IPS-18a (cell line): Measurements from ENCODE around the gene FBXW8.

Source experiments
- H3K27ac ChIP-seq: one replicate; pipeline ENCODE4 v1.5.1; 2013; ENCODE audit warnings: low read length
- H3K27me3 ChIP-seq: one replicate; pipeline ENCODE4 v1.6.1; 2013; ENCODE audit warnings: mild to moderate bottlenecking, low read length; ENCODE audit not compliant: control insufficient read depth, insufficient read depth
- H3K36me3 ChIP-seq: one replicate; pipeline ENCODE4 v1.6.1; 2013; ENCODE audit warnings: low read depth, low read length; ENCODE audit not compliant: control insufficient read depth
- H3K4me1 ChIP-seq: one replicate; pipeline ENCODE4 v1.6.1; 2013; ENCODE audit warnings: low read depth, low read length; ENCODE audit not compliant: control insufficient read depth
- H3K4me3 ChIP-seq: one replicate; pipeline ENCODE4 v1.5.1; 2013; ENCODE audit warnings: low read length
- H3K9ac ChIP-seq: one replicate; pipeline ENCODE4 v1.6.1; 2013; ENCODE audit warnings: mild to moderate bottlenecking, low read length, moderate library complexity
- H3K9me3 ChIP-seq: one replicate; pipeline ENCODE4 v1.6.1; 2013; ENCODE audit warnings: low read depth, low read length; ENCODE audit not compliant: control insufficient read depth

FBXW8 gene

GRCh38 chr12:116996093-116996492, 85.3 kb downstream of the FBXW8 start:
- Histone ChIP-seq H3K36me3 (no peaks in the 10 kb centered on the region), H3K27me3 (no peaks in the 10 kb centered on the region), H3K4me3 (no peak overlapping the region), H3K4me1 (peaks cover 10% of the 10 kb centered on the region), H3K9me3 (no peaks in the 10 kb centered on the region), H3K27ac (no peak overlapping the region), H3K9ac (no peak overlapping the region)

GRCh38 chr12:116996621-116997020, 85.9 kb downstream of the FBXW8 start:
- H3K9ac ChIP-seq = no peak overlapping the region
- H3K36me3 ChIP-seq = no peaks in the 10 kb centered on the region
- H3K4me1 ChIP-seq = peaks cover 12% of the 10 kb centered on the region
- no peak overlapping the region for H3K4me3 ChIP-seq
- H3K9me3 ChIP-seq = no peaks in the 10 kb centered on the region
- H3K27ac ChIP-seq = no peak overlapping the region
- no peaks in the 10 kb centered on the region for H3K27me3 ChIP-seq

DNA sequence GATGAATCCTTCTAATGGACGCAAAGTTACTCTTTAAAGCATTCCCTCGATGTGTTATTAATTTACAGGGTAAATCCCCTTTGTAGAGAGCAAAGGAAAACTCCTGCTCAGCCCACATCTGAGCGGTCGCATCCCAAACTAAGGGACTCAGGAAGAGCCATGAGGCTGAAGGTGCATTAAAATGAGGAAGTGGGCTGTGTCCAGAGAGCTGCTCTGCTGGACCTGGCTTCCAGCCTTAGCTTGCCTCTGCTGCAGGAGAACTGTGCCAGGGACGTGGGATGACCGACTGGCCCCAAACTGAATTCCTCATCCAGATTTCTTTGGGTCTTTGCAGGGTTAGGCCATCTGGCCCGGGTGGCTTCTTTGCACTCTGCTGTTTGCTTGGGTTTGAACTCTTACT, 88.3 kb downstream of the FBXW8 start:
- Histone ChIP-seq H3K36me3 (no peaks in the 10 kb centered on the region), H3K9me3 (no peaks in the 10 kb centered on the region)

DNA sequence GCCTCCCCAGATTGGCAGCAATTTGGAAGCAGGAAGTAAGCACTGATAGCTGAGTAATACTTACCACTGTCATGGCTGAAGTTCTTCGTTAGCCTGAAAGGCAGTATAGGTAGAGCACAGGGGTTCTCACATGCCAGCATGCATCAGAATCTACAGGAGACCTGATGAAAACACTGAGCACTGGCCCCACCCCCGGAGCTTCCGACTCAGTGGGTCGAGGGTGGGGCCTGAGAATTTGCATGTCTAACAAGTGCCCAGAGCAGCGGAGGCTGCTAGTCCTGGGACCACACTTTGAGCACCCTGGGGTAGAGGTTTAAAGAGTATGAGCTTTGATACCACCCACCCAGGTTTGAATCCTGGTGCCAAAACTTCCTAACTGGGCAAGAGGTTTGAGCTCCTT, 89.6 kb downstream of the FBXW8 start:
- H3K27me3 ChIP-seq = no peaks in the 10 kb centered on the region
- no peak overlapping the region for H3K4me3 ChIP-seq
- H3K4me1 ChIP-seq = peaks cover 24% of the 10 kb centered on the region
- H3K36me3 ChIP-seq = no peaks in the 10 kb centered on the region
- no peaks in the 10 kb centered on the region for H3K9me3 ChIP-seq
- no peak overlapping the region for H3K9ac ChIP-seq
- no peak overlapping the region for H3K27ac ChIP-seq

More for the DNA sequence above, 88.3 kb downstream of the FBXW8 start:
- Histone ChIP-seq H3K4me3 (no peak overlapping the region), H3K27me3 (no peaks in the 10 kb centered on the region), H3K4me1 (peaks cover 18% of the 10 kb centered on the region), H3K9ac (no peak overlapping the region), H3K27ac (no peak overlapping the region)

DNA sequence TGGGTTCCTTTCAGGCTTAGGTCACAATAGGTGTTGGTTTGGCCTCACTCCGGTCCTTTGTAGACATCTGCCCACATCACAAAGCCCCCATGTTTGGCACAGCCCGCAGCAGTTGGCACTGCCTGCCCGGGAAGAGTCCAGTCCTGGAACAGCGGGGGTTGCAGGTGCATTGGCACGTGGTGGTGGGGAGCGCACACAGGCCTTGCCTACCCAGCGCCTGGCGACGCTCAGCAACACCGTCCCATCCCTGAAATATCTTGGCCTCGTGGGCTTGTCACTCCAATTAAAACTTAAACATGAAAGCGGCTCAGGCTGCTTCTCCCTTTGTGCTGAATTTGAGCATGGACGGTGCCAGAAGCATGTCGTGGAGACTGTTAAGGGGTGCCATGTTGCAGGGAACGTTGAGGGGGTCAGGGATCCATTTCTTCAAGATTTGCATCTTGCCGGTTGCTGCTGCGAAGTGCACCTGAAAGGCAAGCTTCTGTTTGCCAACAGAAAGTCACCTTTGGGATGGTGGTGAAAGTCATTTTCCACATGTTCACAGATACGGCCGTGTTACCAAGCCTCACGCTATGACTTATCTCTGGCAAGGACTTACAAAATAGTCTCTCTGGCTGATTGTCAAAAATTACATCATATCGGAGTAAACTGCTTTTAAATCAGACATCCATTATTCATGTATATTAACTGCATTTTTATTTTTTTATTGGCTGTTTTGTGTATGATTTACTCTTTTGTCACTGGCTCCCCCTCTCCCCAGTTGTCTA, 91.5 kb downstream of the FBXW8 start:
- Histone ChIP-seq H3K4me3 (no peak overlapping the region), H3K36me3 (no peaks in the 10 kb centered on the region), H3K9ac (no peak overlapping the region), H3K9me3 (no peaks in the 10 kb centered on the region), H3K27me3 (no peaks in the 10 kb centered on the region), H3K4me1 (peaks cover 25% of the 10 kb centered on the region), H3K27ac (no peak overlapping the region)

DNA sequence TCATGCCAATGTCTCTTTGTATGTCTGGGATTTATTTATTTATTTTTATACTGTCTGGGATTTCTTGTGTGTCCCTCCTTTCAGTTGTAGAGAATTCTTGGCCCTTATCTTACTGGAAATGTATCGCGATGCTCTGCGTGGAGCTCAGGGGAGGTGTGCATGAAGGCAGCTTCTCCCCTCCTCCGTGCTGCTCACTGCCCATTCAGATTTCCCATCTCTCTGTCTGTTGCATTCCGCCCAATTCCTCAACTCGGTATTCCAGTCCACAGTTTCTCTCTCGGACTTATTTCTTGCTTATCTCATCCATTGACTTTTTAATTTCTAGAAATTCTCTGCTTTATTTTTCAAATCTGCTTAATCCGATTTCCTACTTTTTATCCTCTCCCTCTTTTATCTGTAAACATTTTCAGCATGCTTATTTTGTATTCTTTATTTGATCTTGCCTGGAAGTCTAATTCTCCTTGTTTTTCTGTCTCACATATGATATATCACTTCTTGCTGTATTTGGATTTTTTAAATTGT, 93.2 kb downstream of the FBXW8 start:
- Histone ChIP-seq H3K36me3 (no peaks in the 10 kb centered on the region), H3K9me3 (no peaks in the 10 kb centered on the region), H3K27me3 (no peaks in the 10 kb centered on the region), H3K9ac (no peak overlapping the region), H3K4me1 (peaks cover 33% of the 10 kb centered on the region), H3K4me3 (no peak overlapping the region), H3K27ac (no peak overlapping the region)

DNA sequence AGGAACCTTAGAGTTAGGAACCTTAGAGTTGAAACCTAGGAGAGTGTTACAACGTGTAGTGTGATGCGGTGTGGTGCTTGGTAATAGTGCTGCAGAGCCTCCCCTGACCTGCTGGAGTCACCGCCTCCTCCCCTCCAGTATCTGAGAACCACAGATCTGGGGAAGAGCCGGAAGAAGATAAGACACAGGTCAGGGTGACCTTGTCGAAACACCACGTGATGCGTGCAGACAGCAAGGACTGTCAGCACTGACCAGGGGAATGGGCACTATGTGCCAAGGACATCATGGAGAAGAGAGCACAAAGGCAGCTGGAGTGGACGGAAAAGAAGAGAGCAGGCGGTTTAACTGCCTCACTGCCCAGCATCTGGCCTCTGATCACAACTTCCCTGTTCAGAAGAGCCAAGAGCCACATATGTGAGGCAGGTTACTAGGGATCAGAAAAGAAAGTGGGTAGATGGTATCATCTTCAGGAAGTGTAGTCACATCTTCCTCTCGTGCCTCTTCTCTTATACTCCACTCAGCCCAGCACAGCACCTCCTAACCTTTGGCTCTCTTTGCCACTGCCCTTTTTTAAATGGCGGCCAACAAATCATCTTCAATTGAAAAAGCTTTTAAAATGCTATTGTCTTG, 94.8 kb downstream of the FBXW8 start:
- no peaks in the 10 kb centered on the region for H3K27me3 ChIP-seq
- no peak overlapping the region for H3K9ac ChIP-seq
- H3K4me3 ChIP-seq = no peak overlapping the region
- no peak overlapping the region for H3K27ac ChIP-seq
- H3K4me1 ChIP-seq = peaks cover 44% of the 10 kb centered on the region
- H3K36me3 ChIP-seq = no peaks in the 10 kb centered on the region
- no peaks in the 10 kb centered on the region for H3K9me3 ChIP-seq

- Histone ChIP-seq H3K27me3 (no peaks in the 10 kb centered on the region), H3K36me3 (no peaks in the 10 kb centered on the region), H3K4me3 (no peak overlapping the region), H3K4me1 (peaks cover 44% of the 10 kb centered on the region), H3K9ac (no peak overlapping the region), H3K27ac (no peak overlapping the region), H3K9me3 (no peaks in the 10 kb centered on the region)
Observed at GRCh38 chr12:117006333-117006732, 95.6 kb downstream of the FBXW8 start.

- Histone ChIP-seq H3K9ac (no peak overlapping the region), H3K27me3 (no peaks in the 10 kb centered on the region), H3K9me3 (no peaks in the 10 kb centered on the region), H3K4me3 (no peak overlapping the region), H3K27ac (no peak overlapping the region), H3K4me1 (peaks cover 57% of the 10 kb centered on the region), H3K36me3 (no peaks in the 10 kb centered on the region)
Observed at GRCh38 chr12:117007577-117007976, 96.8 kb downstream of the FBXW8 start.

GRCh38 chr12:117009759-117010158, 99.0 kb downstream of the FBXW8 start:
- Histone ChIP-seq H3K27ac (peak overlapping the region; percentile 93), H3K27me3 (no peaks in the 10 kb centered on the region), H3K9me3 (no peaks in the 10 kb centered on the region), H3K36me3 (no peaks in the 10 kb centered on the region), H3K4me3 (peak overlapping the region; percentile 42), H3K4me1 (peaks cover 49% of the 10 kb centered on the region), H3K9ac (peak overlapping the region; percentile 68)

DNA sequence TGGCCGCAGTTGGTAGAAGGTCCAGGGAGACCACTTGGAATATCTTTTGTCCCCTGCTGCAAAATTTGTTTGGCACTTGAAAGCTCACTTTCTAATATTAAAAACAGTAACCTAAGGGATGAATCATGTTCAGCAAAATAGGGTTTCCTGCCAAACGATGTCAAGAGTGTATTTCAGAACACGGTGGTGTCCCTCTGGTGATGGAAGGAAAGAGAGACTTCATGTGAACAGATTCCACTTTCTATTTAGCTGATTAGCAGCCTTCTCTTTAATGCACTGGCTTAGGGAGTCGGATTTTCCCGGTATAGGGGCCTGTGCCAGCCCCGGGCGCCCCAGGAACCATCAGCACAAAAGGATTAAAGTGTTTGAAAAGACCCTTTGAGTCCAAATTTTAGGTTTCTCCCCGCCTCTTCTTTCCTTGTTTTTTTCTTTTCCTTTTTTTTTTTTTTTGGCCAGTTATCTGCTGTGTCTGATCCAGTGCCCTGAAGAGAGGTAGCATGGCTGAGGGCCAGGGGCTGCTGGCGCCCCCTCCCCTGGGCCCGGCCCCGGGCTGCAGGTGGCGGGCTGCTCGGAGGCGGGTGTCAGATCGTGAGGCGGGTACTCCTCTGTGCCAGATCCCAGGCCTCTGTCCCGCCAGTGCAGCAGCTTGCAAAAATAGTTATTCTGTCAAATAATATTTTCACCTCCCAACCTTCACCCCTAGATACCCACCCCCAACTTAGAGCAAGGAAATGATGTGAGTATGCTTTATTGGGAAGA, 100.1 kb downstream of the FBXW8 start:
- Histone ChIP-seq H3K27me3 (no peaks in the 10 kb centered on the region), H3K36me3 (peaks cover 4% of the 10 kb centered on the region), H3K9ac (peak overlapping the region; percentile 68), H3K9me3 (no peaks in the 10 kb centered on the region), H3K4me3 (peak overlapping the region; percentile 42), H3K4me1 (peaks cover 46% of the 10 kb centered on the region), H3K27ac (peak overlapping the region; percentile 93)
